ENCODE data around the gene GRID1.

GRID1 gene

DNA sequence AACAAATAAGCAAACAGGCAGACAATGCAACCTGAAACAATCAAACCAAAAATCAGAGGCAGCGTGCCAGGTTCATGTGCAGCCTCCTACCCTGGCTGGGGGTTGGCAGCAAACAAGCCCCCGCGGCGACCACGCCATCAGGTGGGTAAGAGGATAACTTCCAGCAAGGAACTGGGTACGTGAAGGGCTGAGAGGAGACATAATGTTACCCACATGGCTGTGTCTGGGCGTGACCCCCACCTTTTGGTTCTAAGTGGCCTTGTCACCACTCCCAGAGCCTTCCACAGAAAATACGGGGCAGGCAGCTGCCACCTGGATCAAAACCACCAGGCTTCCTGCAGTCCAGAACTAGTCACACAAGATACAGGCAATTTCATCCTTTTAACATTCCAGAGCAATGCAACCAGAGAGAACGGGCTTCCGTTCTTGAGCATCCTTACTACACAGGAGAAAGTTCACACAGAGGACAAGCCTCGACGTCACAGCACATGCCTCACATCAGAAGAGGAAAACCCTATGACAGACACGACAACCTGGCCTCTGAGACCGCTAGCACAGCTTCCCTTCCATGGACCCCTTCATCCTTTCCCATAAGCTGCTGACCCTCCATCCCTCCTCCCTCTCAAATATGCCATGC is 171.0 kb downstream of the GRID1 start:
- Mint-ChIP-seq H3K4me3 (no peak overlapping the region), H3K27me3 (peaks cover 8% of the 10 kb centered on the region), H3K4me1 (ENCODE audit: low read depth) (no peaks in the 10 kb centered on the region), H3K36me3 (no peaks in the 10 kb centered on the region), H3K27ac (no peak overlapping the region), H3K9me3 (ENCODE audit: low read depth) (no peaks in the 10 kb centered on the region)

DNA sequence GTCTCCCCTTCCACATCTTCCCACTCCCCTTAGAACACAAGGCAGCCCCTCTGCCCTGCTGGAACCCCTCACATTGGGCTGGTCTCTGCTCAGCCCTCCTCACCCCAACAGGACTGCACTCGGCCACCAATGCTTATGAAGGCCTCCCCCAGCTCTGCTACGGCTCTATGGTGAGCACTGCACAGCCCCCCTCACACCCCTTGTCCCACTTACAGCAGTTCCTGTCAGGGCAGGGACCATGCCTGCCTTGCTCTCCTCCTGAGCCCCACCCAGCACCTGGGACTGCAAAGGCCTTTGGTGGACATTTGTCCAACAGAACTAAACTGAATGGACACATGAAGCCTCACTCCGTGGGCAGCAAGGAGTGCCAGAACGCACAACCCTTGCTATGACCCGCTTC is 171.9 kb downstream of the GRID1 start:
- Mint-ChIP-seq H3K27me3 (peaks cover 10% of the 10 kb centered on the region), H3K36me3 (no peaks in the 10 kb centered on the region), H3K27ac (no peak overlapping the region), H3K4me1 (ENCODE audit: low read depth) (no peaks in the 10 kb centered on the region), H3K9me3 (ENCODE audit: low read depth) (no peaks in the 10 kb centered on the region), H3K4me3 (no peak overlapping the region)

DNA sequence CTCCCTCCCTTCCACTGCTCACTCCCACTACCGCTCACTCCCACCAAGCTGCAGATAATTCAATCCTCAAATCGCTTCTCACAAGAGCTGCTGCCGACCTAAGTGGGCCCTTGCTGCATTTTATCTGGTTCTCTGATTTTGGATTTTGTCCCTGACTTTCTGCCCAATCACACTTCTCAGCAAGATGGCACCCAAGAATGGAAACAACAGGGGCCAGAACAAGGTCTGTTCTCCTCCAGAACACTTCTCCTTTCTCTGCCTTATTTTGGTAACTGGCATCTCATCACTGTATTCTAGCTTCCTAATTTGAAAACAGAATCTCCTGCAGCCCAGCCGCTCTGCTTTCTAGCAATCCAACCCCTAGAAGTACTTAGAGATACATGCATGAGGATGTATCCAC is 172.8 kb downstream of the GRID1 start:
- Mint-ChIP-seq H3K27ac (no peak overlapping the region), H3K4me1 (ENCODE audit: low read depth) (no peaks in the 10 kb centered on the region), H3K4me3 (no peak overlapping the region), H3K36me3 (no peaks in the 10 kb centered on the region), H3K9me3 (ENCODE audit: low read depth) (no peaks in the 10 kb centered on the region), H3K27me3 (peaks cover 14% of the 10 kb centered on the region)

DNA sequence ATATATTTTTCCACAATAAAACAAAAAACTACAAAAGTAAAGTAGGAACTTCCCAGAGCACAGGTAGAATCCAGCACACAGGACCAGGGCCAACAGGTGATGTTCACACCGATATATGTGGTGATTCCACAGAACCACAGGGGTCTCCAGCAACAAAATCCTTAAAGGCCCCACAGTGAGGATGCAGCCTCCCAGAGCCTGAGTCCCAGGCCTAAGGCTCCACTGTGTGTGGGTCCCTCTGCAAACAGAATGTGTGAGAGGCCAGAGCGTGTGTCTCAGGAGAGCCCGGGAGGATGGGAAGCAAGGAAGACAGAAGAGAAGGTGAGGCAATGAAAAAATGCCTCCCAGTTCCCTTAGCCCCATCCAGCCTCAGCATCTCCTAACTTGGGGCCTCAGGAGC is 173.9 kb downstream of the GRID1 start:
- H3K27me3 Mint-ChIP-seq = peaks cover 14% of the 10 kb centered on the region

DNA sequence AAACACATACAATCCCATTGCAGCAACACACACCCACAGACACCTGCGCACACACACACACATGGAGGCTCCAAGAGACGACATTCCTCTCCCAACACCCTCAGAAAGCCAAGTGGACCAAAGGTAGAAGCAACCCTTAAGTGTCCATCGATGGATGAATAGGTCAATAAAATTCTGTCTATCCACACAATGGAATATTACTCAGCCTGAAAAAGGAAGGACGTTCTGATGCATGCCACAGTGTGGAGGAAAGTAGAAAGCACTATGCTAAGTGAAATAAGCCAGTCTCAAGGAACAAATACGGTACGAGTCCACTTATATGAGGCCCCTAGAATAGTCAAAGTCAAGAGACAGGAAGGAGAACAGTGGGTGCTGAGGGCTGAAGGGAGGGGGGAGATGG is 174.4 kb downstream of the GRID1 start:
- Mint-ChIP-seq H3K36me3 (no peaks in the 10 kb centered on the region), H3K9me3 (ENCODE audit: low read depth) (no peaks in the 10 kb centered on the region), H3K4me1 (ENCODE audit: low read depth) (no peaks in the 10 kb centered on the region), H3K27me3 (peaks cover 14% of the 10 kb centered on the region), H3K4me3 (no peak overlapping the region), H3K27ac (no peak overlapping the region)

More for the DNA sequence above, 173.9 kb downstream of the GRID1 start:
- Mint-ChIP-seq H3K27ac (no peak overlapping the region), H3K36me3 (no peaks in the 10 kb centered on the region), H3K4me1 (ENCODE audit: low read depth) (no peaks in the 10 kb centered on the region), H3K9me3 (ENCODE audit: low read depth) (no peaks in the 10 kb centered on the region), H3K4me3 (no peak overlapping the region)

DNA sequence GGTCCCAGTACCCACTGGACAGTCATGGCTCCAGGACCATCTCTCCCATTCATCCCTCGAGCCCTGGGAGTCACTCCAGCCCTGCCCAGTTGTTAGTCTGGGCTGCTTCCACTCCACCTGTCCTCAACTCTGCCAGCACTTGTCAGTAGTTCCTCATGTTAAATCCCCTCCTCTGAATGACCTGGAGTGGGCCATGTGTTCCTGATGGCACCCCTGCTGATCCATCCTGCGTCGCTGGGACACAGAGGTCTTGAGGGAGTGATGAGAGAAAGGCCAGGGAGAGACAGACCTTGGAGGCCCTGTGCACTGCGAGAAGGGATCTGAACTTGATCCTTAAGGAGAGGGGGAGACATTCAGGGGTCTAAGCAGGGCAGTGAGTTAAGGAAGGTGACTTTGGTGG is 174.9 kb downstream of the GRID1 start:
- H3K9me3 Mint-ChIP-seq (ENCODE audit: low read depth) = no peaks in the 10 kb centered on the region
- no peaks in the 10 kb centered on the region for H3K36me3 Mint-ChIP-seq
- H3K27me3 Mint-ChIP-seq = peaks cover 14% of the 10 kb centered on the region
- no peak overlapping the region for H3K27ac Mint-ChIP-seq
- no peak overlapping the region for H3K4me3 Mint-ChIP-seq
- no peaks in the 10 kb centered on the region for H3K4me1 Mint-ChIP-seq (ENCODE audit: low read depth)

DNA sequence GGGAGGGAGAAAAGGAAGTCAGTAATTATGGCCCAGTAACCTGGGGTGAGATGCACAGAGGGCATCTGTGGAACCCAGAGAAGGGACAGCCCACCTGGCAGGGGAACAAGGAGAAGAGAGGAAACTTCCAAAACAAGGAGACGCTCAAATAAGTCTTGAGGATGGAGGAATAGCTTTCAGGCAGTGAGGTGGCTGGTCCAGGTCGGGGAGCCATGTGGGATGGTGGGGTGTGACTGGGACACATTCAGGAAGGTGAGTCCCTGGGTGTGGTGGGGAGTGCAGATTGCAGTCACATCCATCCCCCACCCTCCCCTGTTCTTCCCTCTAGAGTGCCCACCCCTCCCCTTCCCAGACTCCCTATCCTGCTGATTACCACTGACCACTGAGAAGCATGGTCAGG is 175.4 kb downstream of the GRID1 start:
- H3K9me3 Mint-ChIP-seq (ENCODE audit: low read depth) = no peaks in the 10 kb centered on the region
- H3K27me3 Mint-ChIP-seq = peaks cover 12% of the 10 kb centered on the region
- H3K36me3 Mint-ChIP-seq = no peaks in the 10 kb centered on the region
- H3K4me1 Mint-ChIP-seq (ENCODE audit: low read depth) = no peaks in the 10 kb centered on the region
- no peak overlapping the region for H3K4me3 Mint-ChIP-seq
- no peak overlapping the region for H3K27ac Mint-ChIP-seq

DNA sequence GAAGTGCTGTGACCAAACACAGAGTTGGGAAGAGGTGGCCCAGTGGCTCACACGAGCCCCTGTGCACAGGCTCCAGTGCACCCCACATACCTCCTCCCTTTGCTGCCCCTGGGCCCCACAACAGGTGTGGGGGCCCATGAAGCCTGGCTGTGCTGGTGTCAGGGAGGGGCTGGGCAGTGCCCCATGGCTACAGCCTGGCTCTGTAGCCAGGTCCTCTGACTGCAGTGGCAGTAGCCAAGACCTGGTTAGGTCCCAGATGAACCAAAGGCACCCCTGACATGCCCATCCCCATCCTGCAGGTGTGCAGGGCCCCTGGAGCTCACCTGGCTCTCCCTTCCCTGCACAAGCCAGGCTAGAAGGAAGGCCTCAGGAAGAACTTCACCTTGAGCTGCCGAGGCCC is 176.3 kb downstream of the GRID1 start:
- Mint-ChIP-seq H3K27ac (no peak overlapping the region), H3K4me3 (no peak overlapping the region), H3K27me3 (peaks cover 11% of the 10 kb centered on the region), H3K4me1 (ENCODE audit: low read depth) (no peaks in the 10 kb centered on the region), H3K9me3 (ENCODE audit: low read depth) (no peaks in the 10 kb centered on the region), H3K36me3 (no peaks in the 10 kb centered on the region)

DNA sequence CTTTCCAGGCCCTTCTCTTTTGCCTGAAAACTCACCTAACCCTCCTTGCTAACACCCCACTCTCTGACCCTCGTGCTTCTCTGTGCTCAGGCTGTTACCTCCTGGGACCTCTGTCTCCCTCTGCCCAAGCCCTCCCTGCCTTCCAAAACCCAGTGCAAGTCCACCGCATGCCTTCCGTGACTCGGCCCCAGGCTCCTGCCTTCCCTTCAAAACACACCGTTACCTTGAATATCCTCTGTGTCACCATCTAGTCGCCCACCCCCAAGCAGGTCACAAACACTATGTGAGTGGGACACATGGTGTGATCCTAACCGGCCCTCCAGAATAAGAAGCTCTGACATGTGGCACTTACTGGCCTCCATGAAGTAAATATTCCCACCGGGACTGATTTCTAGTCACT is 176.7 kb downstream of the GRID1 start:
- Mint-ChIP-seq H3K27me3 (peaks cover 10% of the 10 kb centered on the region), H3K4me3 (no peak overlapping the region), H3K27ac (no peak overlapping the region), H3K4me1 (ENCODE audit: low read depth) (no peaks in the 10 kb centered on the region), H3K9me3 (ENCODE audit: low read depth) (no peaks in the 10 kb centered on the region), H3K36me3 (no peaks in the 10 kb centered on the region)

DNA sequence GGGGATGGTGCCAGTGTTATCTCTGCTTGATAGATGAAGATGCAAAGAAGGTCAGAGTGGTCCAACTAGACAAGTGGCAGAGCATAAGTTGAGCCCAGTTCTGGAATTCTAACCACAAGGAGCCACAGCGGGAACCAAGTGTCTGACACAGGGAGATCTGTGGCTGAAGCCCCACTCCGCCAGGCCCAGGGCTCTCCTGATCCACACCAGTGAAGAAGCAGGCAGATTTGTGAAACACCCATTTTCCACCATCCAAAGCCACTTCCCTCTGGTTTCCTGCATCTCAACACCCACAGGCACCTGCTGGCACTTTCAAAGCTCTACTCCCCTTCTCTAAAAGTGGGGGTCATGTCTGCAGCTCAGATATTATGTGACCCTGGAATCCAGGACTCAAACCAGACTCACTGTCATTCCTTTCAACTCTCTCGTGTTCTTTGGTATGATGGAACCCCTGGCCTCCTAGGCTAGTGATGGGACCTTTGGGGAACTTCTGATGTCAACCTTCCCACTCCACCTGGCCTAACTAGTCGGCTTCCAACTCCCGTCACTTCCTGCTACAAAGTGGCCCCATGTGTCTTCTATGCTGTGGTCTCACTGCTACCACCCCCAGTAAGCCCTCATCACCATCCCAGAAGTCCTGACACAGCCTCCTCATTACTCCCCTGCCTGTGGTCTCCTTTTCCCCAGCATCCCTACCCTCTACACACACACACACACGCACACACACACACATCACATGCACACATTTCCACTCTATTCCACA is 177.6 kb downstream of the GRID1 start:
- Mint-ChIP-seq H3K27me3 (peaks cover 9% of the 10 kb centered on the region), H3K4me3 (no peak overlapping the region), H3K36me3 (no peaks in the 10 kb centered on the region), H3K9me3 (ENCODE audit: low read depth) (no peaks in the 10 kb centered on the region), H3K4me1 (ENCODE audit: low read depth) (no peaks in the 10 kb centered on the region), H3K27ac (no peak overlapping the region)

DNA sequence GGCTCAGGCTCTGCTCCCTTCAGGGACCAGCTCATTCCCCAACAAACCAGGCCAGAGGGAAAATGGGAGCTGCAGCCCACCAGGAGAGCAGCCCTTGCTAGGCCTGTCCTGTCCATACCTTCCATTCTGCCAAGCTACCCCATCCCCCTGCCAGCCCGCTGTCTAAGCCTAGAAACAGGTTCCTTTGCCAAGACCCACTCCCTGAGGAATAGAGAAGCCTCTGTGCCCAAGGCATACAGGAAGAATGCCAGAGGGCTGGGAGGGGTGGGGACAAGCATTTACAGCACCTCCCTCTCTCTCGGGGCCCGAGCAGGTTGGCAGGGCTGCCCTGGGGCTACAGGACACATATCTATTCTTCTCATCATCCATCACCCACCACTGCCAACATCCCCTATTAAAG is 178.3 kb downstream of the GRID1 start:
- Mint-ChIP-seq H3K36me3 (no peaks in the 10 kb centered on the region), H3K4me1 (ENCODE audit: low read depth) (no peaks in the 10 kb centered on the region), H3K27me3 (peaks cover 9% of the 10 kb centered on the region), H3K27ac (no peak overlapping the region), H3K4me3 (no peak overlapping the region), H3K9me3 (ENCODE audit: low read depth) (no peaks in the 10 kb centered on the region)

DNA sequence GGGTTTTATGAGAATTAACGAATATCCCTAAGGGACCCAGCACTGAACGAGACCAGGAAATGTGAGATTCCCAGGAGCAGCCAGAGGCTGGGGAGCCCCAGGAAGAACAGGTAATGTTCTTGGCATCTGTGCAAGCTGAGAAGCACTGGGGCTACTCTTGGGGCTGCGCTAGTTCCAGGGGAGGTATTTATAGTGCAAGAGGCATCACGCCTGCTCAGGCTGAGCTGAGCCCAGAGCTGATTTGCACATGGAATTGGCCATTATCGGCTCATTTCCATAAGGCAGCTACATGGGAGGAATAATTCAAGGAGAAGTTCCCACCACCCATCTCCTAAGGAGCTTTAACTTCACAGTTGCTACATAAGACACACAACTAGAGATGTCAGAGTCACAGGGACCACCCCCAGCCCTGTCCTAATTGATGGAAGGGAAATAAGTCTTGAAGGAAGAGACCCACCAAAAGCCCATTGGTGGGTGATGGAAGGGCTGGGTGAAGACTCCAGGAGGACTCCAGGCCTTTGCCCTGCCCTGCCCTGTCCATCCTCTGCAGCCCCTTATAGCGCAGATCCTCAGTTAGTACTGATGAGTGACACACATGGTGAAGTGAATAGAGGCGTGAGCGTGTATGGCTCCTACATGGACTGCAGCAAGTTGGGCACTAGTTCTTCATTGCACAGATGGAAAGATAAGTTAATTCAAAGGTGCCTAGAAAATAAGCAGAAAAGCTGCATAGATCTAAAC is 178.9 kb downstream of the GRID1 start:
- Mint-ChIP-seq H3K27me3 (peaks cover 9% of the 10 kb centered on the region), H3K4me3 (no peak overlapping the region), H3K27ac (no peak overlapping the region)

DNA sequence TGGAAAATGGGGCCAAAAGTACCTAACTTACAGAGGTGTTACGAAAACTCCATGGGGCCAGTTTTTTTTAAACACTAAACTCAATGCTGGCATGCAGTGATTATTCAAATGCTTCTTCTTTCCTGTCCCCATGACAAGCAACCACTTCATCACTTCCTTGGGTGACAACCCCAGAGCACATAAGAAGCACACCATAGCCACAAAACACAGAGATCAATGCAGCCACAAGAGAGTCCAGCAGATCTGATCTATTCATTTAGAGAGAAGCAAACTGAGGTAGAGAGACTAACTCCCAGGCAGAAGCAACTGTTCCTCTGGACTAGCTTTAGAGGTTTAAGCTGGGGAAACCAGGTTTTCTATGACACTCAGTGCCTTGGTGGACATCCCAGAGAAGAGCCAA is 180.0 kb downstream of the GRID1 start:
- Mint-ChIP-seq H3K27me3 (peaks cover 9% of the 10 kb centered on the region), H3K9me3 (ENCODE audit: low read depth) (no peaks in the 10 kb centered on the region)

More for the DNA sequence above, 178.9 kb downstream of the GRID1 start:
- Mint-ChIP-seq H3K4me1 (ENCODE audit: low read depth) (no peaks in the 10 kb centered on the region), H3K9me3 (ENCODE audit: low read depth) (no peaks in the 10 kb centered on the region), H3K36me3 (no peaks in the 10 kb centered on the region)

DNA sequence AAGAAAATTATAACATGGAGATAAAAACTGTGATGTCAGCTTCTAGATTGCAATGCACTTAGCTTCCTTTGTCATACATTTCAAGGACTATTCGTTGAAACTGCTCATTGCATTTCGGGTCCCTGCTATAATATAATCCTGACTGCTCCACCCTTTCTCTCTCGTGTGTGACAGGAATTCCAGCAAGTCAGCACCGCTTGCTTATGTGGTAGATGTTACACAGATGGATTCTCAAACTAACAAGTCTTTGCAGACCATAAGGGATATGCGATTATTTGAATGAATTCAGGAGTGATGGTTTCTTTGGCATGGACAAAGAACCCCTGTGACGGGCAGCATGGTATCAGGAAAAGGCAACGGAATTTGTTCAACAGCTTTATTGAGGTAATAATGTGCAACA is 184.0 kb downstream of the GRID1 start:
- H3K36me3 Mint-ChIP-seq = no peaks in the 10 kb centered on the region
- H3K4me3 Mint-ChIP-seq = no peak overlapping the region
- H3K27me3 Mint-ChIP-seq = no peaks in the 10 kb centered on the region
- H3K4me1 Mint-ChIP-seq (ENCODE audit: low read depth) = no peaks in the 10 kb centered on the region
- H3K27ac Mint-ChIP-seq = no peak overlapping the region
- no peaks in the 10 kb centered on the region for H3K9me3 Mint-ChIP-seq (ENCODE audit: low read depth)

More for the DNA sequence above, 180.0 kb downstream of the GRID1 start:
- Mint-ChIP-seq H3K36me3 (no peaks in the 10 kb centered on the region), H3K4me1 (ENCODE audit: low read depth) (no peaks in the 10 kb centered on the region), H3K27ac (no peak overlapping the region), H3K4me3 (no peak overlapping the region)

DNA sequence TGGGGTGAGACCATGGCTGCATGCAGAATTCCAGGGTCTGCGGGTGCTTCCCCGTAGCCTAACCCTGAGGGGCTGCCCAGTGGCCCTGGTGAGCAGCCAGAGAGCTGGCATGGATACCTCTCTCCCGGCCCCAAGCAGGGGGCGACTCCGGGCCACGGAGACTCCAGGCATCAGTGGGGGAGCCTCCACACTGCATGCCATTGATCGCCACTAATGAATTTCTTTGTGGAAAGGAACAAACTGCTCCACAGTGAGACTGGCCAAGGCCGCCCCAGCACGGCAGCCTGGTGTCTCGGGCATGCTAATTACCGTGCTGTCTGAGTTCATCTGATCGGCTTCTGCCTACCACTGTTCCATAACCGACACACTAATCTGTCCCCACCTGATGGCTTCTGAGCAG is 184.4 kb downstream of the GRID1 start:
- no peaks in the 10 kb centered on the region for H3K27me3 Mint-ChIP-seq
- H3K4me3 Mint-ChIP-seq = no peak overlapping the region
- H3K9me3 Mint-ChIP-seq (ENCODE audit: low read depth) = no peaks in the 10 kb centered on the region
- no peaks in the 10 kb centered on the region for H3K36me3 Mint-ChIP-seq
- no peak overlapping the region for H3K27ac Mint-ChIP-seq
- H3K4me1 Mint-ChIP-seq (ENCODE audit: low read depth) = no peaks in the 10 kb centered on the region

All from activated naive CD8-positive, alpha-beta T cell (primary cell).